H1 (cell line): ENCODE results near the gene NARS2. TPM values are rescaled to one million over a fixed set of nuclear protein-coding genes. Genes with fewer than 3 reads are reported as not detected.

ENCODE experiments used
- CREB1 ChIP-seq: IDR thresholded peaks from 2 replicates; pipeline ENCODE4 v1.6.1; 2012; ENCODE audit warnings: inconsistent platforms
- GABPA ChIP-seq: IDR thresholded peaks from 2 replicates; pipeline ENCODE4 v1.6.1; 2011; ENCODE audit warnings: mild to moderate bottlenecking, low read length, moderate library complexity, borderline replicate concordance; ENCODE audit not compliant: insufficient read depth
- PHF8 ChIP-seq: fragments of 200-600 bp; sonication (generic); conservative IDR thresholded peaks from 2 replicates; pipeline ENCODE4 v1.7.1; 2012; ENCODE audit warnings: low read depth, mild to moderate bottlenecking, inconsistent platforms, low read length, moderate library complexity
- RBBP5 ChIP-seq: IDR thresholded peaks from 2 replicates; pipeline ENCODE4 v1.7.1; 2012; ENCODE audit warnings: low read depth, mild to moderate bottlenecking, inconsistent platforms, low read length, moderate library complexity, borderline replicate concordance
- polyA plus RNA-seq, 7 experiments: library from polyadenylated mRNA; depleted of rRNA in 3 of 7; stranded (reverse) in 5 of 7; unstranded in 2 of 7; fragments of >200 nt in 5 of 7; fragments of 200-250 nt in 2 of 7; gene quantifications; 1 replicate in 5 of 7; 2 replicates in 1 of 7; 4 replicates in 1 of 7; pipeline versions ENCODE4 v1.2.1 to v1.2.3, GENCODE V29; 2011 to 2013; ENCODE audit warnings: missing spikeins in 2 of 7, mixed read lengths in 2 of 7
- total RNA-seq: library from RNA; stranded (reverse); fragmentation: NEBNext Ultra II Directional; extraction: Animal tissue kit (Norgen Biotek cat#: 25700); gene quantifications from 2 replicates; pipeline ENCODE4 v1.2.1, GENCODE V29; 2021
- TF ChIP-seq, protein P1 (sequence below): fragments of 300-600 bp; sonication (generic); IDR thresholded peaks from 2 replicates; pipeline ENCODE4 v1.7.1; 2012; ENCODE audit warnings: low read length, moderate library complexity, mild to moderate bottlenecking, inconsistent platforms; ENCODE audit not compliant: insufficient replicate concordance
- TF ChIP-seq, protein P2 (sequence below): IDR thresholded peaks from 2 replicates; pipeline ENCODE4 v1.6.1; 2012; ENCODE audit warnings: low read length, inconsistent platforms

Gene NARS2
- total and polyA plus RNA-seq, 2 of the 8 experiments (the other 6 are each of a cell fraction or from before 2014, with no cell fraction given) = 26.2 to 51.6 TPM

DNA sequence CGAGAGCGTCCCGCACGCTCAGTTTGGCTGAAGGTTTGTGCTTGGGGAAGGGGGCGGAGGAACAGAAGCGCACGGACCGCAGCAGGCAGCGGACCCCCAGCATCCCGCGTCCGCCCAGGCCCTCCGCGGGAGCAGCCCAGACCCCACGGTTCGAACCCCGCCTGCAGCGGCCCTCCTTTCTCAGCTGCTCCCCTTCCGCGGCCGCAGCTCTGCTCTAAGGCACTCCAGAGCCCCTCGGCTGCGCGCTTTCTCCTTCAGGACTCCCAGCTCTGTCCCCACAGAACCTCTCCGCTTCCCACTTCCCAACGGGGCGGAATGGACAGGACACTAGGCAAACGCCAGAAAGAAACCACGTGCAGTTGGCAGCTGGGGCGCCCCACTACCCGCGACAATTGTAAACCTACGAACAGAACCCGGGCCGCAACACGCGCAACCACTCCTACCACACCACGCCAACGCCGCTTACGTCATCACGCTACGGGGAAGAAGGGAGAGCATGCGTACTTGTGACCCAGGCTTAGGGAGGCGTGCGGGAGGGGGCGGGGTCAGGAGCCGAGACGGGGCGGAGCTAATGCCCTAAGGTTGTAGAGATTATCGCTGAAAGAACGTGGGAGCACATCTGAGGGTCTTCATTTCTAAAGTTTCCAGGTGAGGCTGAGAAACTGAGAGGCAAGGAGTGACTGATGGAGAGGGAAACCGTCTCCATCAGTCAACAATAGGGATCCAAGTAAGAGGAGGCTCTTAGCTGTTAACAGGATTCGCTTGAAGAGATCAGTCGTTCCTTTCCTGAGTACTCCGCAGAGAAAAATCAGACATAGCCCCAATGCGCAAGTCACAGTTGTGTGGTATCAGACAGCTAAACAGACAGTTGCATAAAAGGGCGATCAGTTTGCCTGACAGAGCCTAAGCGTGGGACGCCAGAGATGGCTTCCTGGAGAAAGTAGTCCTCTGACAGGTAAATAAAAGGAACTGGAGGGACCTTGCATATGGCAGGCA, at the start of gene NARS2 (continued):
- TF ChIP-seq, protein P1, sequence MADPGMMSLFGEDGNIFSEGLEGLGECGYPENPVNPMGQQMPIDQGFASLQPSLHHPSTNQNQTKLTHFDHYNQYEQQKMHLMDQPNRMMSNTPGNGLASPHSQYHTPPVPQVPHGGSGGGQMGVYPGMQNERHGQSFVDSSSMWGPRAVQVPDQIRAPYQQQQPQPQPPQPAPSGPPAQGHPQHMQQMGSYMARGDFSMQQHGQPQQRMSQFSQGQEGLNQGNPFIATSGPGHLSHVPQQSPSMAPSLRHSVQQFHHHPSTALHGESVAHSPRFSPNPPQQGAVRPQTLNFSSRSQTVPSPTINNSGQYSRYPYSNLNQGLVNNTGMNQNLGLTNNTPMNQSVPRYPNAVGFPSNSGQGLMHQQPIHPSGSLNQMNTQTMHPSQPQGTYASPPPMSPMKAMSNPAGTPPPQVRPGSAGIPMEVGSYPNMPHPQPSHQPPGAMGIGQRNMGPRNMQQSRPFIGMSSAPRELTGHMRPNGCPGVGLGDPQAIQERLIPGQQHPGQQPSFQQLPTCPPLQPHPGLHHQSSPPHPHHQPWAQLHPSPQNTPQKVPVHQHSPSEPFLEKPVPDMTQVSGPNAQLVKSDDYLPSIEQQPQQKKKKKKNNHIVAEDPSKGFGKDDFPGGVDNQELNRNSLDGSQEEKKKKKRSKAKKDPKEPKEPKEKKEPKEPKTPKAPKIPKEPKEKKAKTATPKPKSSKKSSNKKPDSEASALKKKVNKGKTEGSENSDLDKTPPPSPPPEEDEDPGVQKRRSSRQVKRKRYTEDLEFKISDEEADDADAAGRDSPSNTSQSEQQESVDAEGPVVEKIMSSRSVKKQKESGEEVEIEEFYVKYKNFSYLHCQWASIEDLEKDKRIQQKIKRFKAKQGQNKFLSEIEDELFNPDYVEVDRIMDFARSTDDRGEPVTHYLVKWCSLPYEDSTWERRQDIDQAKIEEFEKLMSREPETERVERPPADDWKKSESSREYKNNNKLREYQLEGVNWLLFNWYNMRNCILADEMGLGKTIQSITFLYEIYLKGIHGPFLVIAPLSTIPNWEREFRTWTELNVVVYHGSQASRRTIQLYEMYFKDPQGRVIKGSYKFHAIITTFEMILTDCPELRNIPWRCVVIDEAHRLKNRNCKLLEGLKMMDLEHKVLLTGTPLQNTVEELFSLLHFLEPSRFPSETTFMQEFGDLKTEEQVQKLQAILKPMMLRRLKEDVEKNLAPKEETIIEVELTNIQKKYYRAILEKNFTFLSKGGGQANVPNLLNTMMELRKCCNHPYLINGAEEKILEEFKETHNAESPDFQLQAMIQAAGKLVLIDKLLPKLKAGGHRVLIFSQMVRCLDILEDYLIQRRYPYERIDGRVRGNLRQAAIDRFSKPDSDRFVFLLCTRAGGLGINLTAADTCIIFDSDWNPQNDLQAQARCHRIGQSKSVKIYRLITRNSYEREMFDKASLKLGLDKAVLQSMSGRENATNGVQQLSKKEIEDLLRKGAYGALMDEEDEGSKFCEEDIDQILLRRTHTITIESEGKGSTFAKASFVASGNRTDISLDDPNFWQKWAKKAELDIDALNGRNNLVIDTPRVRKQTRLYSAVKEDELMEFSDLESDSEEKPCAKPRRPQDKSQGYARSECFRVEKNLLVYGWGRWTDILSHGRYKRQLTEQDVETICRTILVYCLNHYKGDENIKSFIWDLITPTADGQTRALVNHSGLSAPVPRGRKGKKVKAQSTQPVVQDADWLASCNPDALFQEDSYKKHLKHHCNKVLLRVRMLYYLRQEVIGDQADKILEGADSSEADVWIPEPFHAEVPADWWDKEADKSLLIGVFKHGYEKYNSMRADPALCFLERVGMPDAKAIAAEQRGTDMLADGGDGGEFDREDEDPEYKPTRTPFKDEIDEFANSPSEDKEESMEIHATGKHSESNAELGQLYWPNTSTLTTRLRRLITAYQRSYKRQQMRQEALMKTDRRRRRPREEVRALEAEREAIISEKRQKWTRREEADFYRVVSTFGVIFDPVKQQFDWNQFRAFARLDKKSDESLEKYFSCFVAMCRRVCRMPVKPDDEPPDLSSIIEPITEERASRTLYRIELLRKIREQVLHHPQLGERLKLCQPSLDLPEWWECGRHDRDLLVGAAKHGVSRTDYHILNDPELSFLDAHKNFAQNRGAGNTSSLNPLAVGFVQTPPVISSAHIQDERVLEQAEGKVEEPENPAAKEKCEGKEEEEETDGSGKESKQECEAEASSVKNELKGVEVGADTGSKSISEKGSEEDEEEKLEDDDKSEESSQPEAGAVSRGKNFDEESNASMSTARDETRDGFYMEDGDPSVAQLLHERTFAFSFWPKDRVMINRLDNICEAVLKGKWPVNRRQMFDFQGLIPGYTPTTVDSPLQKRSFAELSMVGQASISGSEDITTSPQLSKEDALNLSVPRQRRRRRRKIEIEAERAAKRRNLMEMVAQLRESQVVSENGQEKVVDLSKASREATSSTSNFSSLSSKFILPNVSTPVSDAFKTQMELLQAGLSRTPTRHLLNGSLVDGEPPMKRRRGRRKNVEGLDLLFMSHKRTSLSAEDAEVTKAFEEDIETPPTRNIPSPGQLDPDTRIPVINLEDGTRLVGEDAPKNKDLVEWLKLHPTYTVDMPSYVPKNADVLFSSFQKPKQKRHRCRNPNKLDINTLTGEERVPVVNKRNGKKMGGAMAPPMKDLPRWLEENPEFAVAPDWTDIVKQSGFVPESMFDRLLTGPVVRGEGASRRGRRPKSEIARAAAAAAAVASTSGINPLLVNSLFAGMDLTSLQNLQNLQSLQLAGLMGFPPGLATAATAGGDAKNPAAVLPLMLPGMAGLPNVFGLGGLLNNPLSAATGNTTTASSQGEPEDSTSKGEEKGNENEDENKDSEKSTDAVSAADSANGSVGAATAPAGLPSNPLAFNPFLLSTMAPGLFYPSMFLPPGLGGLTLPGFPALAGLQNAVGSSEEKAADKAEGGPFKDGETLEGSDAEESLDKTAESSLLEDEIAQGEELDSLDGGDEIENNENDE = no peak
- TF ChIP-seq RBBP5 (peak; percentile 94; the same call in 1 of the 2 replicates), GABPA (no peak), PHF8 (peak; percentile 89), CREB1 (peak; percentile 95)
- TF ChIP-seq, protein P2, sequence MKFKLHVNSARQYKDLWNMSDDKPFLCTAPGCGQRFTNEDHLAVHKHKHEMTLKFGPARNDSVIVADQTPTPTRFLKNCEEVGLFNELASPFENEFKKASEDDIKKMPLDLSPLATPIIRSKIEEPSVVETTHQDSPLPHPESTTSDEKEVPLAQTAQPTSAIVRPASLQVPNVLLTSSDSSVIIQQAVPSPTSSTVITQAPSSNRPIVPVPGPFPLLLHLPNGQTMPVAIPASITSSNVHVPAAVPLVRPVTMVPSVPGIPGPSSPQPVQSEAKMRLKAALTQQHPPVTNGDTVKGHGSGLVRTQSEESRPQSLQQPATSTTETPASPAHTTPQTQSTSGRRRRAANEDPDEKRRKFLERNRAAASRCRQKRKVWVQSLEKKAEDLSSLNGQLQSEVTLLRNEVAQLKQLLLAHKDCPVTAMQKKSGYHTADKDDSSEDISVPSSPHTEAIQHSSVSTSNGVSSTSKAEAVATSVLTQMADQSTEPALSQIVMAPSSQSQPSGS = 0 out of 2 replicates have a peak, but pooled peaks have one; percentile 12
